GM21367 (cell line): Measurements from ENCODE around the gene NRF1.
"Not testable (repeated sequence)": the region's sequence is repeated elsewhere in the genome, so short reads cannot be mapped to it uniquely, and the experiment has no call there.

Experiments used
- ATAC-seq: cut with Tn5 transposase; IDR thresholded peaks from one replicate; pipeline ENCODE4 v1.9.1; 2021; ENCODE audit not compliant: unreplicated experiment

NRF1 gene

DNA sequence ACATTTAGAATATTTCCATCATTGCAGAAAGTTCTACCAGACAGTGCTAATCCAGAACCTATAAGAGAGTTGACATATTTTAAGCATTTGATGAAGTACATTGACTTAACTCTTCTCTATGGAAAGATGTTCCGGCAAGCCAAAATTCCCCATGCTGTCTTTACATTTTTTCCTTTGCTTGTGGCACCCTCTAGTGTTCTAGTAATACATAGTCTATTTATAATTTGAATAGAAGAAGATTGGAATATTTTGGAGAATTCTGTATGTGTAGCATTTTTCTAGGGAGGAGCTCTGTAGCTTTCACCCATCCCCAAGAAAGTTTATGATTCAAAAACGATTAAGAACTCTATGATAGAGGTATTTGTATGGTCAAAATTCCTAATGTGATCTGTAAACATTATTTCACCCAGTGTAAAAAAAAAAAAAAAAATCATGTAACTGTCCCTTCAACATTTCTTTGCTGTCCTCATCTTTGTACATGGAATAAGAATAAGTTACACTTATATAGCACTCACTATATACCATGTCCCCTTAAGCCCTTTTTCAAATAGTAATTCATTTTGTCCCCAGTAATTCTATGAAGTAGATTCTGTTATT, 33.2 kb downstream of the NRF1 start:
- no peak for ATAC-seq

DNA sequence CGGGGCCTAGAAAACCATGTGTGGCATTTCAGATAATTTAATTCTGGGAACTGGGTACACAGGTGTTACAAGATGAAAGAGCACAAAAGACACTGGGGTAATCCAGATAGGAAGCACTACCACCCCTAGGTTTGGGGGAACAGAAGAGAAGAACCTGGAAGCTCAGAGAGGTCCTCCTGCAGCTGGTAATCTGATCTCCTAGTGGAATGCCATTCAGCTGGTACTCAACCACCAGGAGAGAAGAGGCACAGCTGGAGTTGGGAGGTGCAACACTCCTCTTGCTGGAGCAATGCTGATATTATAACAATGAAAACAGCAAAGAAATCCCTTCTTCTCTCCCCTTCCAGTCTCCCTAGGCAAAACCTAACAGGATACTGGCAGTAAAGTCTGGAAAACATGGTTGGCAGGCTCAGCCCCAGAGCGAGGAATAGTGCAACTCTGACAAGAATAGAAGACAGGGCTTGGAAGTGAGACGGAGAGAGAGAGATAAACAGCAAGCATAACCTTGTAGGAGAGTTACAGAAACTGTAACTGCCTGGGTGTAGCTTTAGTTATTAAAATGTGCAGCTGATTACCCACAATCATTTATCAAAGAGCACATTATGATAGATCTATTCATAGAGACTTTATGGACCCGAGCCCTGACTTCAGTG, 35.0 kb downstream of the NRF1 start:
- no peak for ATAC-seq

DNA sequence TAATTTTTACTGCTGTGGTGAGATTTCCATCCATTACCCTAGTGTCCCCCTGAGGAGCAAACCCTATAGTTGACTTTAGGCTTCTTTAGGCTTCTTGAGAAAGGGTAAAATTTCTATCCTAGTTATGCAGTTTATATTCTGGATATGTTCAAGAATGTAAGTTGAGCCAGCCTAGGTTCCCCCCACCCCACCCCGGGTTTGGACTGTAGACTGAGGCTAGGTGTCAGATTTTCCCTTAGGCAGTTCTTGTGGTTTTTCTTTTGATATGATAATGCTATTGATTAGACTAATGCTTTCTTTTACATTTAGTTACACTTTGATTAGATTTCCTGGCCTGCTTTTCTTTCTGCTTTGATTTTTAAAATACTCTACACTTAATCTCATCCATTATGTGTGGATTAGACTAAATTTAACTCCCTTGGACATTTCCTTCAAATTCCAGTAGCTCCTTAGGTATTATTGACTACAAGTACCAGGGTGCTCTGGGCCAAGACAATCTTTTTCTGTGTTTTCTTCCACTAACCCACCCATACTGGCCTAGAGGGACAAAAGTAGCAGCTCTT, 37.7 kb downstream of the NRF1 start:
- ATAC-seq, result no peak

DNA sequence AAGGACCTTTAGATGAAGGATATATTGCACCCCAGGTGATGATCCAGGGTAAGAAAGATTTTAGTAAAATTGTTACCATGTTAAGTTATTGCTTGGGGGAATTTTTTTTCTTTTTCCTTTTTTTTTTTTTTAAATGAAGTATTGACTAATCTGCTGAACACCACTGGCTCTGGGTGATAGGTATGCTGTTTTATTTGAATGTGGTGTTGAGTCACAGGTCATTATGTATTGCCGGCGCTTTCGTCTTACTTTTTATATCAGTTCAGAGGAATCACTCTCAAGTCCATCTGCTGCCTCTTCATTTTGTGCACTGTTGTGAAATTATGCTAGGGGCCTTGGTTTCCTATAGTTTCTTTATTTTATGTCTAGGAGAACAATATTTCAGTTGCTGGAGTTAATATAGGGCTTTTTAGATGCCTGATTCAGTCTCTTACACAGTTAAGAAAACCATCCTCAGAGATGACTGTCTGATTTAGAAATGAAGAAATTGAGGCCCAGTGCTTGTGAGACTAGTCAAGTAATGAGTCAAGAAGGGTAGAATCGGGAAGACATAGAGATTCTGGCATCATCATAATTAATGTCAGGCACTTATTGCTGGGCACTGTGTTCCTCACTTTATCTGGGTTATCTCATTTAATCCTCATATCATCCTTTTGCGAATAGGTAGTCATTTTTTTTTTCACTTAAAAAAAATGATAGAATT, 38.7 kb downstream of the NRF1 start:
- no peak for ATAC-seq

DNA sequence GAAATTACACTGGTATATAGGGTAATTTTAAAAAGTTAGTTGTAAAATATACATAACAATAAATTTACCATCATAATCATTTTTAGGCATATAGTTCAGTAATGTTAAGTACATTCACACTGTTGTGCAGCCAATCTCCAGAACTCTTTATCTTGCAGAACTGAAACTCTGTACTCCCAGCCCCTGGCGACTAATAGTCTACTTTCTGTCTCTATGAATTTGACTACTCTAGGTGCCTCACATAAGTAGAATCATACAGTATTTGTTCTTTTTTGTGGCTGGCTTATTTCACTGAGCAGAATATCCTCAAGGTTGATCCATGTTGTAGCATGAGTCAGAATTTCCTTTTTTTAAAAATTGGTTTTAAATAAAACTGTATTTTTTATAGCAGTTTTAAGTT, 41.4 kb downstream of the NRF1 start:
- no peak for ATAC-seq

DNA sequence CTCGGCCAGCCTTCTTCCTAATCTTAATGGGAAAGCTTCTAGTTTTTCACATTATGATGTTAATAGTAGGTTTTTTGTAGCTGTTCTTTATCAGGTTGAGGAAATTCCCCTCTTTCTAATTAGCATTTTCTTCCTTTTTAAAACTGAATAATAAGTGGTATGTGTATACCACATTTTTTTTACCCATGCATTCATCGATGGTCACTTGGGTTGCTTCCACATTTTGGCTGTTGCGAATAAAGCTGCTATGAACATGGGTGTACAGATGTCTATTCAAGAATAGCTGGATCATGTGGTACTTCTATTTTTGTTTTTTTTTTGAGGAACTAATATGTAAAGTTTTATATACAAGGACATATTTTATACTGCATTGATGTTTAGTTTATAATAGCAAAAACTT, 44.3 kb downstream of the NRF1 start:
- no peak for ATAC-seq

DNA sequence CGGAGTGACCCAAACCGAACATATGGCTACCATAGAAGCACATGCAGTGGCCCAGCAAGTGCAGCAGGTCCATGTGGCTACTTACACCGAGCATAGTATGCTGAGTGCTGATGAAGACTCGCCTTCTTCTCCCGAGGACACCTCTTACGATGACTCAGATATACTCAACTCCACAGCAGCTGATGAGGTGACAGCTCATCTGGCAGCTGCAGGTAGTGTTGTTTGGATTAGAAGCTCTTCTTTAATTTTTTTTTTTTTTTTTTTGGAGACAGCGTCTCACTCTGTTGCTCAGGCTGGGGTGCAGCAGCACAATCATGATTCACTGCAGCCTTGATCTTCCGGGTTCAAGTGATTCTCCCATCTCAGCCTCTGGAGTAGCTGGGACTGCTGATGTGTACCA, 45.8 kb downstream of the NRF1 start:
- no peak for ATAC-seq

DNA sequence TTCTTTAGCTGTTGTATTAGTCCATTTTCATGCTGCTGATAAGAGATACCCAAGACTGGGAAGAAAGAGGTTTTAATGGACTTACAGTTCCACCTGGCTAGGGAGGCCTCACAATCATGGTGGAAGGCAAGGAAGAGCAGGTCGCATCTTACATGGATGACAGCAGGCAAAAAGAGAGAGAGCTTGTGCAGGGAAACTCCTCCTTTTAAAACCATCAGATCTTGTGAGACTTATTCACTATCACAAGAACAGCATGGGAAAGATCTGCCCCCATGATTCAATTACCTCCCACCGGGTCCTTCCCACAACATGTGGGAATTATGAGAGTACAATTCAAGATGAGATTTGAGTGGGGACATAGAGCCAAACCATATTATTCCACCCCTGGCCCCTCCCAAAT, 48.4 kb downstream of the NRF1 start:
- ATAC-seq, result not testable (repeated sequence)

DNA sequence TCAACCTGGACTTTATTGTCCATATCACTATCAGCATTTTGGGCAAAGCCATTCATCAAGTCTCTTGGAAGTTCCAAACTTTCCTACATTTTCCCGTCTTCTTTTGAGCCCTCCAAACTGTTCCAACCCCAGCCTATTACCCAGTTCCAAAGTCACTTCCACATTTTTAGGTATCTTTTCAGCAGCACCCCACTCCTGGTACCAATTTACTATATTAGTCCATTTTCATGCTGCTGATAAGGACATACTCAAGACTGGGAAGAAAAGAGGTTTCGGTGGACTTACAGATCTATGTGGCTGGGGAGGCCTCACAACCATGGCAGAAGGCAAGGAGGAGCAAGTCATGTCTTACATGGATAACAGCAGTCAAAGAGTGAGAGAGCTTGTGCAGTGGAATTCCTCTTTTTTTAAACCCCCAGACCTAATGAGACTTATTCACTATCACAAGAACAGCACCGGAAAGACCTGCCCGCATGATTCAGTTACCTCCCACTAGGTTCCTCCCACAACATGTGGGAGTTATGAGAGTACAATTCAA, 50.2 kb downstream of the NRF1 start:
- ATAC-seq, result no peak

DNA sequence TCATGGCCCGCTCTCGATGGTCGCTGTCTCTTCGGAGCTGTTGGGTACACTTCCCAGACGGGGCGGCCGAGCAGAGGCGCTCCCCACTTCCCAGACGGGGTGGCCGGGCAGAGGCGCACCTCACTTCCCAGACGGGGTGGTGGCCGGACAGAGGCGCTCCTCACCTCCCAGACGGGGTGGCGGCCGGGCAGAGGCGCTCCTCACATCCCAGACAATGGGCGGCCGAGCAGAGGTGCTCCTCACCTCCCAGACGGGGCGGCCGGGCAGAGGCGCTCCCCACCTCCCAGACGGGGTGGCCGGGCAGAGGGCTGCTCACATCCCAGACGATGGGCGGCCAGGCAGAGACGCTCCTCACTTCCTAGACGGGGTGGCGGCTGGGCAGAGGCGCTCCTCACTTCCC, 51.7 kb downstream of the NRF1 start:
- not testable (repeated sequence) for ATAC-seq

DNA sequence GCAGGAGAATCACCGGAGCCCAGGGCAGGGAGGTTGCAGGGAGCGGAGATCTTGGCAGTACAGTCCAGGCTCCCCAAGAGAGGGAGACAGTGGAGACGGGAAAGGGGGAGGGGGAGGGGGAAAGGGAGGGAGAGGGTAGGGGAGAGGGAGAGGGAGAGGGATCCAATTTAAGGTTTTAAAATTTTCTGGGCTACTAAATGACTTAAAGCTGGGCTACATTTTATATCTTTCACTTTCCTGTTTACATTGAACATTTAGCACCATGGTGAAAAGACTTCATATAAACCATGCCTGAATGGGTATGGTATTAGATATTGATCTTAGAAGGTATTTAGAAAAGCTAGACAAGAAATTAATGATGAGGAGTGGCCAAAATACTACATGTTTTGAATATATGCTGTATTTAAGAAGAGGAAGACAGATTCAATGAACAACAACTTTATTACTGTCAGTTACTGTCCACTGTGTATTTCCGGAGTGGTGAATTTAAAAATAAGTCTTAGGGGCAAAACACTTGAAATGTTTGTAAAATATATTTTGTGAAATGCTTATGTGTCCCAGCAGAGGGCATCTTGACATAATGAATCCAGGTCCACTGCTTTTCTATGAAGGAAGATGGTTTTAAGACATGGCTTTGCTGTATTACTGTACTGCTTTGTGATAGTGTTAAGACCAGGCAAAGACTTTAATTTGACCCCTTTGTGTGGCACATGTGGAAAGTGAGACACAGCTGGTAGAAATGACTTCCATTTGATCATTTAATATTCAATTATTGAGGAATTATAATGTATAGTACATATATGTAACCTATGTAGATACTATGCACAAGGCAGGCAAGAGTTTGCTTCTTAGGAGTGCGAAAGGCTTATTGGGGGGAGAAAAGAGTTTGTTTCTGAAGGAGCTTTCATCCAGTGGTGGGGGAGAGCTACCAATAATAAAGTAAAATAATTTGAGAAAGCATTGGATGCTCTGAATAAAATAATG, 52.8 kb downstream of the NRF1 start:
- no peak for ATAC-seq

DNA sequence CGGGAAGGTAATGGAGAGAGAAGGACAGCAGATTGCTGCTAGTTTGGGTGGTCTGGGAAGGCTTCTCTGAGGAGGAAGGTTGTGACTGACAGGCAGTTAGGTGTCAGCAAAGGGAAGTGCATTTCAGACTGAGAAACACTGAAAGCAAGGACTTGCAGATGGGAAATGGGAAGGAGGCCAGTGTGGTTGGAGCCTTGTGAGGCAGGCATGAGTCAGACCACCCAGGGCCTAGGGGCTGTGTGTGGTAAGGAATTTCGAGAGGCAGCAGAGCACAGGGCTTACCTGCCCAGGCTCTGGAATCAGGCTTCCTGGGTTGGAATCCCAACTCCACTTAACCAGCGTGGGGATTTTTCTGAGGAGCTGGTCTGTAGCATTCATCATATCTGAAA, 53.5 kb downstream of the NRF1 start:
- ATAC-seq, result no peak

DNA sequence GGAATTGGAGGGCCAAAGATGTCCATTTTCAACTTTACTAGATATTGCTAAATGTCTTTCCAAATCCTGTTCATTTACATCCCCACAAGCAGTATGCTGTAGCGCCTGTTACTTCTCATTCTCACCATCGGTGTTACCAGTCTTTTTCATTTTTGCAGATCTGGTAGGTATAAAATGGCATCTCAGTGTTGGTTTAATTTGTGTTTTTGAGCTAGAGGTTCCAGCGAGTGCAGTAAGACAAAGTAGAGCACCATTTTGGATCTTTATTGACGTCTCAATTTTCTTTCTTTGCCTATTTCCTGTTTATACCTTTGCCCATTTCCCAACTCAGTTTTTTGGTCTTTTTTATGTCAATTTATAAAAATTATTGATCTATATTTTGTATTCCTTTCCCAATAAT, 55.6 kb downstream of the NRF1 start:
- no peak for ATAC-seq

DNA sequence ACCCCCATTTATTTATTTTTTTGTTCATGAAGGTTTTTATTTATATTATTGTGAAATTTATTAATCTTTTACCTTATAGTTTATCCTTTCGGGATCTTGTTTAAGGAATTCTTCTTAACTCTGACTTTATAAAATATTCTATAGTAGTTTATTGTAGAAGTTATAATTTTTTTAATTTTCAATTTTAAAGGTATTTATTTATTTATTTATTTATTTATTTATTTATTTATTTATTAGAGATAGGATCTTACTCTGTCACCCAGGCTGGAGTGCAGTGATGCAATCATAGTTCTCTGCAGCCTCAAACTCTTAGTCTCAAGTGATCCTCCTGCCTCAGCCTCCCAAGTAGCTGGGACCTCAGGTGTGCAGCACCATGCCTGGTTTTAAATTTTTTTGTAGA, 56.0 kb downstream of the NRF1 start:
- ATAC-seq, result no peak

DNA sequence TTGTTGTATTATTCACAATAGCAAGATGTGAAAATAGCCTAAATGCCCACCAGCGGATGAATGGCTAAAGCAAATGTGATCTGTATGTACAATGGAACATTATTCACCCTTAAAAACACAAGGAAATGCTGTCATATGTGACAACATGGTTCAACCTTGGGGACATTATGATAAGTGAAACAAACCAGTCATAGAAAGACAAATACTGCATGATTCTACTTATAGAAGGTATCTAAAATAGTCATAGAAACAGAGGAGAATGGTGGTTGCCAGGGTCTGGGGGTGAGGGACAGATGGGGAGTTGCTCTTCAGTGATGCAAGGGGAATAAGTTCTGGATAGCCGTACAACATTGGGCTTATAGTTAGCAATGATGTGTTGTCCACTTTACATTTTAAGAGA, 58.4 kb downstream of the NRF1 start:
- no peak for ATAC-seq

DNA sequence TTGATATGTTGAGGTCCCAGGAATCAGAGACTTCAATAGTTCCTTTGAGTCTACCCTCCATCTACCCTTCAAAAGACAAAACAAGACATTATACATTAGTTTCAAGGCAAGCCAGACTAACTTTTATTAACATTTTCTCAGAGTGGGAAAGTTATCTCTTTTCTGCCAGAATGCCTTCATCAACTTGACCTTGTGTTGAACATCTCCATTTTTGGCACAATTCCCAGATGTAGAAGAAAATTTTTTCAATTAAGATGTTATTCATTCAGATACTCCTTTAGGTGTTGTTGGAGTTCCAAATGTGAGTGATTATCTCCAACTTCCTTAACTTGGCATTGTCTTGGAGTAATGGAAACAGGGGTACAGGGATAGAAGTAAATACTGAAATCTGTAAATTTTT, 59.1 kb downstream of the NRF1 start:
- no peak for ATAC-seq

DNA sequence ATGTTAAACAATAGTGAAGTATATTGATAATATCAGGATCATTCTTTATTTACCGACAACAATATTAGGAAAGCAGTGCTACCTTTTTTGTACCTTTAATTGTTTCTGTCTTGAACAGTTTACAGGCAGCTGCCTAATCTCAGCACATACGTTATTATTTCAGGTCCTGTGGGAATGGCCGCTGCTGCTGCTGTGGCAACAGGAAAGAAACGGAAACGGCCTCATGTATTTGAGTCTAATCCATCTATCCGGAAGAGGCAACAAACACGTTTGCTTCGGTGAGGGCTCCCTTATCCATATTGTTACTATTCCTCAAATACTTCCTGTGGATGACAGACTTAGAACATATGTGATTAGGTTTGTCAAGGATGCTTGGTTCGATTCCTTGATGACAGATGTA, 59.7 kb downstream of the NRF1 start:
- no peak for ATAC-seq

DNA sequence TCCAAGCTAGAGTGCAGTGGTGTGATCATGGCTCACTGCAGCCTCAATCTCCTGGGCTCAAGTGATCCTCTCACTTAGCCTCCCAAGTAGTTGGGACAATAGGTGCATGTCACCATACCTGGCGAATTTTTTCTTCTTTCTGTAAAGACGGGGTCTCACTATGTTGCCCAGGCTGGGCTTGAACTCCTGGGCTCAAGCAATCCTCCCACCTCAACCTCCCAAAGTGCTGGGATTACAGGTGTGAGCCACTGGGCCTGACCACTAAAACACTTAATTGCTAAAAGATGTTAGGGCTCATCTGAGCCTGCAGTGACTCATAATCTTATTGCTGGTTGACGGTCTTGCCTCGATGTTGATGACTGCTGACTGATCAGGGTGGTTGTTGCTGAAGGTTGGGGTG, 63.0 kb downstream of the NRF1 start:
- not testable (repeated sequence) for ATAC-seq

DNA sequence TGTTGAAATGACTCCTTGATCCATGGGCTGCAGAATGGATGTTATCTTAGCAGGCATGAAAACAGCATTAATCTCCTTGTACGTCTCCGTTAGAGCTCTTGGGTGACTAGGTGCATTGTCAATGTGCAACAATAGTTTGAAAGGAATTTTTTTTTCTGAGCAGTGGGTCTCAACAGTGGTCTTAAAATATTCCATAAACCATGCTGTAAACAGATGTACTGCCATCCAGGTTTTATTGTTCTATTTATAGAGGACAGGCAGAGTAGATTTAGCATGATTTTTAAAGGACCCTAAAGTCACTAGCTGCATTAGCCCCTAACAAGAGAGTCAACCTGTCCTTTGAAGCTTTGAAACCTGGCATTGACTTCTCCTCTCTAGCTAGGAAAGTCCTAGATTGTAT, 64.0 kb downstream of the NRF1 start:
- no peak for ATAC-seq

DNA sequence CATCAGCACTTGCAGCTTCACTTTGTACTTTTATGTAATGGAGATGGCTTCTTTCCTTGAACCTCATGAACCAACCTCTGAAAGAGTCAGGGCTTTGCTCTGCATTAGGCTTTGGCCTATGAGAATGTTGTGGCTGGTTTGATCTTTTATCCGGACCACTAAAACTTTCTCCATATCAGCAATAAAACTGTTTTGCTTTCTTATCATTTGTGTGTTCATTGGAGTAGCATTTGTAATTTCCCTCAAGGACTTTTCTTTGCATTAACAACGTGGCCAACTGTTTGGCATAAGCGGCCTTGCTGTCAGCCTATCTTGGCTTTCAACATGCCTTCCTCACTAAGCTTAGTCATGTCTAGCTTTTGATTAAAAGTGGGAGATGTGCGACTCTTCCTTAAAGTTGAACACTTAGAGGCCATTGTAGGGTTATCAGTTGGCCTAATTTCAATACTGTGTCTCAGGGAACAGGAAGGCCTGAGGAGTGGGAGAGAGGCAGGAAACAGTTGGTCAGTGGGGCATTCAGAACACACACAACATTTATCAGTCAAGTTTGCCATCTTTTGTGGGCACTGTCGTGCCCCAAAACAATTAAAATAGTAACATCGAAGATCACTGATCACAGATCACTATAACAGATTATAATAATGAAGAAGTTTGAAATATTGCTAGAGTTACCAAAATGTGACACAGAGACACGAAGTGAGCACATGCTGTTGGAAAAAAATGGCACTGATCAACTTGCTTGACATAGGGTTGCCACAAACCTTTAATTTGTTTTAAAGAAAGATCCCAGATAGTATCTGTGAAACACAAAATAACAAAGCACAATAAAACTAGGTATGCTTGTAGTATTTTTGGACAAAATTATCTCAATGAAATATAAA, 64.7 kb downstream of the NRF1 start:
- ATAC-seq, result no peak
